ENCODE measurements around the gene CALCA.

Gene CALCA

GRCh38 chr11:14942745-14943144 is 29.4 kb downstream of the CALCA start:
- no peak for DNase-seq

- no peak for DNase-seq
Observed at GRCh38 chr11:14938936-14939335, 33.2 kb downstream of the CALCA start.

- no peak for DNase-seq
Observed at GRCh38 chr11:14934641-14935351, 37.4 kb downstream of the CALCA start.

- DNase-seq = no peak
Observed at GRCh38 chr11:14932447-14932846, 39.7 kb downstream of the CALCA start.

- no peak for DNase-seq
Observed at GRCh38 chr11:14930369-14930768, 41.8 kb downstream of the CALCA start.

GRCh38 chr11:14927146-14927545 is 45.0 kb downstream of the CALCA start:
- DNase-seq = peak; percentile 39

GRCh38 chr11:14924318-14924717 is 47.8 kb downstream of the CALCA start:
- no peak for DNase-seq

All from fibroblast of skin of abdomen (primary cell).